Mononuclear cell (primary cell): ENCODE results near the gene CPO. TPM values are rescaled to one million over a fixed set of nuclear protein-coding genes. Genes with fewer than 3 reads are reported as not detected.

Source experiments
- H3K27me3 ChIP-seq: 2 replicates; pipeline ENCODE4 v1.6.0; 2011; ENCODE audit warnings: low read length, control low read depth; ENCODE audit not compliant: insufficient read depth
- H3K4me1 ChIP-seq: 2 replicates; pipeline ENCODE4 v1.5.1; 2011; ENCODE audit warnings: mild to moderate bottlenecking, low read length, control low read depth; ENCODE audit not compliant: insufficient read depth
- H3K4me3 ChIP-seq: 2 replicates; pipeline ENCODE4 v1.5.1; 2011; ENCODE audit warnings: mild to moderate bottlenecking, low read length, moderate library complexity
- H3K9me3 ChIP-seq: 2 replicates; pipeline ENCODE4 v1.5.1; 2011; ENCODE audit warnings: low read depth, mild to moderate bottlenecking, control low read depth, low read length
- total RNA-seq: library from RNA; depleted of rRNA; stranded (reverse); fragments of >200 nt; gene quantifications from one replicate; pipeline ENCODE4 v1.2.3, GENCODE V29; 2012

The CPO gene
- total RNA-seq, 1 donor = 0.21 TPM

GRCh38 chr2:206983161-206983859 lies 44.0 kb downstream of the CPO start:
- no peak overlapping the region for H3K4me3 ChIP-seq
- no peaks in the 10 kb centered on the region for H3K9me3 ChIP-seq
- no peaks in the 10 kb centered on the region for H3K27me3 ChIP-seq
- H3K4me1 ChIP-seq = peaks cover 28% of the 10 kb centered on the region

GRCh38 chr2:206984206-206984605 lies 44.9 kb downstream of the CPO start:
- Histone ChIP-seq H3K4me1 (peaks cover 30% of the 10 kb centered on the region), H3K27me3 (no peaks in the 10 kb centered on the region), H3K4me3 (no peak overlapping the region), H3K9me3 (no peaks in the 10 kb centered on the region)

DNA sequence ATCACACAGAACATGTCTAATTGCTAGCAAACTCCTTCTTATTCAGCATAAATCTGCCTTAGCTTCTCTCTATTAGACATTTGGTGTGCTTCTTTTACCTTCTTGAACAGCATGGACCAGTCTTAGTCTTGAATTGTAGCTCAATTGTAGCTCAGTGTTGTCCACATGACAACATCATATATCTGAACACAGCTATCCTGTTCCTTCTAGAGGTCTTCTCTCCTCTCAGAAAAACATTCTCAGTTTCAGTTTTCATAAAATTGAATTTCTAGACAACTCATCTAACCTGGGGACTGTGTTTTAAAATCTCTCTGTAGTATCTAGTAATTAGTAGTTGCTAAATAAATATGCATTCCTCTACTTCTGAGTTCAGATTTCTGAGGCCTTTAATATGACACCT lies 47.6 kb downstream of the CPO start:
- no peaks in the 10 kb centered on the region for H3K9me3 ChIP-seq
- H3K4me3 ChIP-seq = no peak overlapping the region
- H3K27me3 ChIP-seq = no peaks in the 10 kb centered on the region
- peaks cover 36% of the 10 kb centered on the region for H3K4me1 ChIP-seq

DNA sequence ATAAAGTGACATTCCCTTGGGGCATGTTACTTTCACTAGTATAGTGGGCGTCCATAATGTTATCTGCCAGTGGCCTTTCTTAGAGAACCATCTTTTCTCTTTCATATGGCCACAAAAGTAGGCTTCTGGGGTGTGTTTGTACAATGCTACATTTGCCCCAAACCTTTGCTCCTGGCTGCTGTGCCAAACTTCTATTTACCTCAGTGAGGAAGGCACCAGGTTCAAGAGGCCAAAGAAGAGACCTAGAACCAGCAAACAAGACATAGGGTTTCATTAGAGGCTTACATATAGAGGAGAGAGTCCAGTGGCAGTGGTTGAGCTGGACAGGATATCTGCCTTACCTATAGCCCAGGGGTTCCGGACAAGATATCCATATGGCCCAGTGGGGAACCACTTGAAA lies 48.5 kb downstream of the CPO start:
- Histone ChIP-seq H3K4me1 (peaks cover 29% of the 10 kb centered on the region), H3K27me3 (no peaks in the 10 kb centered on the region), H3K4me3 (no peak overlapping the region), H3K9me3 (no peaks in the 10 kb centered on the region)

DNA sequence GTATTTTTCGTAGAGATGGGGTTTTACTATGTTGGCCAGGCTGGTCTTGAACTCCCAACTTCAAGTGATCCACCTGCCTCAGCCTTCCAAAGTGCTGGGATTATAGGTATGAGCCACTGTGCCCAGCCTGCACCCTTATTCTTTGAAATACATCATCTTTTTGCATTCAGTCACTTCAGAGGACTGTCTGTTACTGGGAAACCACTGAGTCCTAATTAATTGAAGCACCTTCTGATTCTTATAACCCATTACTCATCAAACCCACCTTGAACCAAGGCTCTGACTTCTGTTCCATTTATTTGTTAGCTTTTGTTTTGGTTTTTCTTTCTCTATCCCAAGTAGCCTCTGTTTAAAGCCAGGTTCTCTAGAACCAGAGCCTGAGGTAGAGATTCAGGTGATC lies 49.6 kb downstream of the CPO start:
- H3K4me3 ChIP-seq = no peak overlapping the region
- no peaks in the 10 kb centered on the region for H3K27me3 ChIP-seq
- H3K4me1 ChIP-seq = peaks cover 24% of the 10 kb centered on the region
- H3K9me3 ChIP-seq = no peaks in the 10 kb centered on the region

DNA sequence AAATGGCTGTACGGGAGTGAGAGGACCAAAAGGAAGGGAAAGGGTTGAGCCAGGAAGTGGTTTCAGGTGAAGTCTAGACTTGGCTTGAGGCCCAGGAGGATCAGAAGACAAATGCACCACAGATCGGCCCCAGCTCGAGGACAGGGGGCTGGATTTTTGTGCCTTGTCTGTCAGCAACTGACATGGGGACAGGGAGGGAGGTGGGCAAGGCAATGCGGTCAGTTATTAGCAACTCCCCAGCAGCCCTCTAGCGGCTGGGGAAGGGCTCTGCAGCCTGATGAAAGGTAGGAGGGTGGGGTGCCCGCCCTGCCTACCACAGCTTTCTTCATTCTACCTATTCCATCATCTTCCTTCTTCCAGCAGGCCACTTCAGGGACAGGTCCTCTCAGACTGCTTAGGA lies 50.0 kb downstream of the CPO start:
- Histone ChIP-seq H3K4me3 (no peak overlapping the region), H3K27me3 (no peaks in the 10 kb centered on the region), H3K9me3 (no peaks in the 10 kb centered on the region), H3K4me1 (peaks cover 22% of the 10 kb centered on the region)

DNA sequence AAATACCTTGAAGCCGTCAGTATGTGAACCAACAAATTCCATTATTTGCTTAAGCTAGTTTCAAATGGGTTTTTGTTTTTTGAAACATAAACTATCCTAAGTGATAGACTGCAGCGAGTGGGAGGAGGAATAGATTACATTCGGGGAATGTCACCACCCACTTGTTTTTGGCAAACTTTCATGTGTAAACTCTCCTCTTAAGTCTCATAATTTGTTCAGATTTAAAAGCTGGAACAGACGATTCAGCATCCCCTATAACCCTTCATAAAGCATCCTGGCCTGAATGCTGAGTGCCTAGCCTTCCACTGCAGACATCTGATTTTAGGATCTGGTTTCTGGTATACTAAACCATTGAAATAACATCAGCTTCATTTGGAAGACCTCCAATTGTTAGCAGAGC lies 51.0 kb downstream of the CPO start:
- Histone ChIP-seq H3K4me3 (no peak overlapping the region), H3K27me3 (no peaks in the 10 kb centered on the region), H3K9me3 (no peaks in the 10 kb centered on the region), H3K4me1 (peaks cover 16% of the 10 kb centered on the region)

DNA sequence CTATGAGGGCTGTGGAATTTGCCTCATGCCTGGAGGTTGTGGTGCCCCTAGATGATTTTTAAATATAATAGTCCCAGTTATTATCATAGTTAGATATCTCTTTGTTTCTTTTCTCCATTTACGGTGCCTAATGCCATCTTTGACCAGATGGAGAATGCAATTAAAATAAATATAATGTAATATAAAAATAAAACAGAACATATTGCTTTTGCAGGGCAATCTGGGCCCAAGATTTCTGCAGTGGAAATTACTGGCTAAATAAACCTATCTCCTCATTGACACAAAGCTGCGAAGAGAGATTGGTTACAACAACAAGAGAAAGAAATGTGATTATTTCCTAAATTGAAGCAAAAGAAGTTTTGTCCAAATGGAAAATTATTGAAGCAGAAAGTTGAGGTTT lies 51.8 kb downstream of the CPO start:
- H3K4me1 ChIP-seq = peaks cover 16% of the 10 kb centered on the region
- no peak overlapping the region for H3K4me3 ChIP-seq
- H3K9me3 ChIP-seq = no peaks in the 10 kb centered on the region
- H3K27me3 ChIP-seq = no peaks in the 10 kb centered on the region

DNA sequence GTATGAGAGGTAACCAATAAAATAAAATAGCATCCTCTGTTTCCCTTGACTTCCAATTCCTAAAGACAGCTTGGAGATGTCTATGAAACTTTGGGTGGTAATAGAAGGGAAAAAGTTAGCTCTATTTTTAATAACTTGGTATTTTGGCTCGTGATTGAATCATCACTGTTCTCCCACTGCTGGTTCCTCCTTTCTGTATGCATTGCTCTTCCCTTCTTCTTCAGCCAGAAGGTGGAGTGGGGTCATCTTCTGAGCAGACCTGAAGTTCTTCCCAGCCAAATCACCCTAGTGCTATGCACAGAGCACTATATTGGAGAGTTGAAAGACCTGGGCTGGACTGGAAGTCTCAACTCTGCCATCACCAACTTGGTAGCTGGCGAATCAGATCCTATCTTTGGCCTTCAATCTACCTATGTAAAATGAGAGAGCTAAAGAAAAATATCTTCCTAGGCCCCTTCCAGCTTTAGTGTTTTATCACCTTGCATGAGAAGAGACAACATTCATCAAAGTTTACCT lies 54.1 kb downstream of the CPO start:
- Histone ChIP-seq H3K9me3 (no peaks in the 10 kb centered on the region), H3K4me3 (no peak overlapping the region), H3K4me1 (peaks cover 16% of the 10 kb centered on the region), H3K27me3 (no peaks in the 10 kb centered on the region)

DNA sequence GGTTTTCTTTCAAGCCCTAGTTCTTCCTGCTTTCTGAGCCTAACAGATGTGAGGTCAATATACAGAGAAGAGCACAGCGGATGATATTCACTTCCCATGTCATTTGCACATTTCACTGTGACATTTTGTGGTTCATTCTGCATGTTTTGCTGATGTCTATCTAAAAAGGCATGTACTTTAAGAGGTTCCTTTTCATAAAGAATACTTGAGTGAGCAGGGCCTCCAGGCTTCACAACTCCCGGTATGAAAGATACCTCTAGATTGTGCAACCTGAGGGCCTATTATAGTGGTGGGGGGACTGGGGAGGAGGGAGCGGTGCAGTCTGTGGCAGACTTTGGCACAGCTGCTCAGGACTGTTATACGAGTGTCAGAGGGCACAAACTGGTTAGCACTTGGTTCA lies 54.6 kb downstream of the CPO start:
- H3K9me3 ChIP-seq = no peaks in the 10 kb centered on the region
- no peaks in the 10 kb centered on the region for H3K27me3 ChIP-seq
- no peak overlapping the region for H3K4me3 ChIP-seq
- H3K4me1 ChIP-seq = peaks cover 16% of the 10 kb centered on the region

DNA sequence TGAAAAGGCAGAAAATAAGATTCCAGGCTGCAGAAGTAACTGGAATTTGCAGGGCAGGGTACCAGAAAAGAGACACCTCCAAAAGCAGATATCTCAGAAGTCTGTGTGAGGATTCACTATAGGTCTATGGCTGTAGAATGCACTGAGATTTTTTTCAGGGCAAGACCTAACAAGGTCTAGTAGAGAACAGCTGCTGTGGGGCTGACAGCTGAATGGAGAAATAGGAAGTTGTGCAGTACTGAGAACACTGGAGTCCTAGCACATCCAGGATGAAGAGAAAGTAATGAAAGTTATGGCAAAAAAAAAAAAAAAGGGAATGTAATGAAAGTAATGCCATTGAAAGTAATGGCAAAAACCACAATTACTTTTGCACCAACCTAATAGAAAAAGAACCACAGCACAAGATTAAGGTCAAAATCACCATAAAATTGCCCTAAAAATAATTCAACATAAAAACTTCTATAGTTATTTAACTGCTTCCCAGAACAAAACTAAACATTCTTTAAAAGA lies 57.3 kb downstream of the CPO start:
- no peaks in the 10 kb centered on the region for H3K27me3 ChIP-seq
- no peak overlapping the region for H3K4me3 ChIP-seq
- no peaks in the 10 kb centered on the region for H3K9me3 ChIP-seq
- peaks cover 8% of the 10 kb centered on the region for H3K4me1 ChIP-seq

DNA sequence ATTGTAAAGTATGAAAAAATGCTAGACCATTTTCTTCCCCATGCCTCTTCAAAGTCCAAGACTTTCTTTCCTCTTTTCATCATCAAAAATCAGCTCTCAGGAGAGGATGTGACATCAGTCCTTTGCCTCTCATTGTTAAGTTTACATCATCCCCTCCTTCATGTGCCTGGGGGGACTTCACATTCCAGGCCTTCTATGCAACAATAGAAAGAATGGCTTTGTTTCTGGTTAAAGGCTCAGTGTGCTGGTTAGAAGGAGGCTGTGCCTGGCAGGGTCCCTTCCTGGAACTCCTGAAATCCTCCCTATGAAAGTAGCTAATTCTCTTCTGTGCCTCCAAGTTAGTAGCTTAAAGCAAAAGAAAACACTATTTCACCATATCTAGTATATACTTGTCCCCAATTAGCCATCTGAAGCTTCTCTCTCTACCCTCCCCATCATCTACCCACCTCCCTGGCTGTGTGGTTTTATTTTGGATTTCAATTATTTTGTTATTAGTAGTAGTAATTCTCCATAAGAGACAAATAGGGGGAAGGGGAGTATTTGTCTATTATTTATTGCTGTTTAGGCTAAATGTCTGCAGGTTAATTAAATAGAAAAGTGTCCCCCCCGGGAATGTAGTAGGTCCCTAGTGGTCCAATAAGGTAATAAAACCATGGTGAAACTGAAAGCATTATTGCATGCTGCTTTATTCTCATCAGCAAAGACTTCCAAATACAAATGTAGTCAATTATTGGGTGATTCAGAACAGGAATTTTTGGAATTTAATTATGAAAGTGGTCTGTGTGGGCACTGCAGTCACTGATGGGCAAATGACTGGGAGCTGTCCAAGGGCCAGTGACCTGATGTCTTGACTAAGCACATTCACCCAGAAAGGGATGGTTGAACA lies 69.0 kb downstream of the CPO start:
- Histone ChIP-seq H3K9me3 (no peaks in the 10 kb centered on the region), H3K27me3 (no peaks in the 10 kb centered on the region), H3K4me3 (no peak overlapping the region), H3K4me1 (no peaks in the 10 kb centered on the region)

- Histone ChIP-seq H3K27me3 (no peaks in the 10 kb centered on the region), H3K9me3 (no peaks in the 10 kb centered on the region), H3K4me1 (no peaks in the 10 kb centered on the region), H3K4me3 (no peak overlapping the region)
Observed at GRCh38 chr2:207012461-207012860, 73.1 kb downstream of the CPO start.

- H3K9me3 ChIP-seq = no peaks in the 10 kb centered on the region
- no peaks in the 10 kb centered on the region for H3K27me3 ChIP-seq
- no peak overlapping the region for H3K4me3 ChIP-seq
- no peaks in the 10 kb centered on the region for H3K4me1 ChIP-seq
Observed at GRCh38 chr2:207014424-207014823, 75.1 kb downstream of the CPO start.

- no peaks in the 10 kb centered on the region for H3K9me3 ChIP-seq
- no peaks in the 10 kb centered on the region for H3K4me1 ChIP-seq
- H3K4me3 ChIP-seq = no peak overlapping the region
- no peaks in the 10 kb centered on the region for H3K27me3 ChIP-seq
Observed at GRCh38 chr2:207015901-207016300, 76.6 kb downstream of the CPO start.
